GM19468 (cell line): ENCODE results near the gene SPAG8.
A peak's percentile ranks its signal among the peaks of the same experiment; 100 is the strongest.

Experiments
- ATAC-seq: cut with Tn5 transposase; IDR thresholded peaks from one replicate; pipeline ENCODE4 v1.9.1; 2021; ENCODE audit warnings: mild to moderate bottlenecking, moderate library complexity, moderate number of reproducible peaks; ENCODE audit not compliant: unreplicated experiment; ENCODE audit errors: extremely low read depth

The SPAG8 gene

DNA sequence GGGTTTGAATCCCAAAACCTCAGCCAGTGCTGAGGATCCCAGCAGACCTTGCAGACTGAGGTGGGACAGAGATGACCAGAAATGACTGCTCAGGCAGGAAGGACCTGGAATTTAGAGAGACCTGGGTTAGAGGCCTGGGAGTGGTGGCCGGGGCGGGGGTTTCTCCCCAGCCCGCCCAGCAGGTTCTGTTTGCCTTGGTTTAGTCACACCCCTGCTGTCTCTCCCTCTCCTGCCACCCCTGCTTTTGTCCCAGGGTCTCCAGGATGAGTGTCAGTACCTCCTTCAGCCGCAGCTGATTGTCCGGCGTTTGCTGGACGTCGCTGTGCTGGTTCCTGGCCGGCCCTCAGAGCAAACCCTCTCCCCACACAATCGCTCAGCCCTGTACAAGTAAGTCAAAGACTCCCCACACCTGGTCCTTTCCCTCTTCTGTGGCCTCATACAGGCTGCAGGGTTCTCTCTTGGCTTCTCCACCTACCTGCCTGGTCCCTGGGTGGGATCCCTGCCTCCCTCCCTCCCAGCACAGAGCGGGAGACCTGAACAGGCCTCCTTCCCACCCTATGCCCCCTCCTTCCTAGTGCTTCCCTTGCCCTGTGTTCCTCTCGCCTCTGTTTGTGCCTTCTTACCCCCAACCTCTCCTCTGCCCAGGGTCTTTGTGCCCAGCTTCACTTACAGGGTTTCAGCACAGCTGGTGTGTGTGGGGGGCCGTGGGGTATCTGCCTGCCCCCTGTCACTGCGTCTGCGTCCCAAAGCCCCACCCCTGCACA lies 29.0 kb upstream of the SPAG8 start:
- no peak for ATAC-seq

- no peak for ATAC-seq
Observed at GRCh38 chr9:35839926-35840325, 27.9 kb upstream of the SPAG8 start.

- ATAC-seq, result no peak
Observed at GRCh38 chr9:35836595-35836994, 24.5 kb upstream of the SPAG8 start.

DNA sequence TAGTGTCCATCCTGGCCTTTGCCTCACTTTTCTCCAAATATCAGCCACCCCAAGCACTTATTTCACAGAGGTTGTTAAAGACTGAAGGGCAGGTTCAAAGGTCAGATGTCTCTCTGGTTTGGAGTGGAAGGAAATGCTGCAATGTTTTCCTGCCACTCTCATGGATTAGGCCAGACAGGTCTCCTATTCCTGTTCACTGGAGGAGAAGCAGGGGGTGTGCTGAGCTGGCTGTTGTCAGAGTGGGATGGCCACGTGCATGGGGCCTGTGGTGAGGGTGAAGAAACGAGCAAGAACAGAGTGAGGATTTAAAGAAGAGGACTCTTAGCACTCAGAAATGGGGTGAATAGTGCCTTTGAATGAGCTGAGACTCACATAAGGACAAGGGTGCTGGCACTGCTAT lies 23.7 kb upstream of the SPAG8 start:
- no peak for ATAC-seq

GRCh38 chr9:35835216-35835632 lies 23.2 kb upstream of the SPAG8 start:
- no peak for ATAC-seq

DNA sequence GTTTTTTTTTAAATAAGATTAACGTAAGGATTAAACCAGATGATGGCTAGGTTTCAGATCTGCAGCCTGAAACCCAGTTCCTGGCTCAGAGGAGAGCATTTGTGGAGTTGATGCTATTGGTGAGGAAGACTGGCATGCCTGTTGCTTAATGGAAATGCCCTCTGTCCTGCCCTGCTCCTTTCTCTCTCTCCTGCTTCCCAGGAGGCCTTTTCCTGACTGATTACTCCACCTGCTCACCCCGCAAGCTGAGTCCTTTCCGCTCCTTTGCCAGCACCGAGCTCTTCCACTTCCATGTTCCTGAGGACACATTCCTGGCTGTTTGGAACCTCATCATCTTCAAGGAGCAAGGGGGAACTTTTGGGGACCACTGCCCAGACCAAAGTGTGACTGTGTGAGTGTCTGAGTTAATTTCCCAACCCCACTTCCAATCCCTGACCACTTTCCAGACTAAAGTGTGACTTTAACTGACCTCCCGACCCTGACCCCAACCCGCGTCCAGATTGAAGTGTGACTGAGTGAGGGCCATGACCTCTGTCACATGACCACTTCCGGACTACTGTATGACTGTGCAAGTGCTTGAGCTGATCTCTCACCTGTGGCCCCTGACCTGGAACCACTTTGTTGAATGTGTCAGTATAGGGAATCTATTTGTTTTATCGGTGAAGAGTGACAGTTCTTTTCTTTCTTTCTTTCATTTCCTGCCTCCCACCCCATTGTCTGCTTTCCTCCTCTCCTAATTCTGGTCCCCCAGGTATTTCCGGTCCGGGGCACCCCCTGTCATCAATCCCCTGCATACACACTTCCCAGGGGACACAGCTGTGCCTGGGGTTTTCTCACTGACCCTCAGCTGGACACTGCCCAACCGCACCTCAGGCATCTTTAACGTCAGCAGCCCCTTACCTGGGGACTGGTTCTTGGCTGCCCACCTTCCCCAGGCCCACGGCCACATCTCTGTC lies 22.5 kb upstream of the SPAG8 start:
- no peak for ATAC-seq

DNA sequence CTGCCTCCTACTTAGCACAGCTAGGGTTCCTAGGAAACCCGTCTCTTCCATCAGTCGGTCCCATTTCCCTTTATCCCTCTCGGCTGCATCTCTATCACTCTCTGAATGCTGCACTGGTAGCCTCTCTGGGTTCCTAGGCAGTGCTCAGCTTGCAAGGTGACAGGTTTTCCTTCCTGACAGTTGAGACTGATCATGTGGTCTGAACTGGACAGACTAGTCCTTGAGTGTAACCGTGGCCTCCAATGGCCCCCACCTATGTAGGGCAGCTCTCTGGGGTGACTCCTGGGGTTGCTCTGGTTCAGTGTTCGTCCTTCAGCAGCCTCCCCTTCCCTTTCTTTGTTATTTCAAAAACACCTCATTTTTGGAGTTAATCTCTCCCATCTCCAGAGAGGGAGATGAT lies 20.8 kb upstream of the SPAG8 start:
- ATAC-seq, result no peak

DNA sequence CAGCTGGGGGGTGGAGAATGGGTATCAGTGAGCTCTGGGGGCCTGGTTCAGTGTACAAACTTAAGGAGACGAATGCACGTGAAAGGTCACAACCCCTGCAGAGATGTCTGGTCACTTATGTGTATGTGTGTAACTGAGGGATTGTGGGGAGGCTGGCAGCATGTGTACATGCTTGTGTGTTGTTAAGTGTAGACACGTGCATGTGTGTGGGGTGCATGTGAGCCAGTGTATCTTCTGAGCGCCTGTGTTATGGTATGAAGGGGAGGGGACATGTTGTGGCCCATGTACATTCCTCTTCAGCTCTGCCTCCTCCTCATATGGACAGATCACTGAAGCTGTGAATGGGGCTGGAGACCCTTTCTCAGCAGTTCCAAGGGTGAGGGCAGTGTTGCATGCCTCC lies 19.0 kb upstream of the SPAG8 start:
- no peak for ATAC-seq

- ATAC-seq, result no peak
Observed at GRCh38 chr9:35829764-35830096, 17.7 kb upstream of the SPAG8 start.

- peak; percentile 13 for ATAC-seq
Observed at GRCh38 chr9:35829084-35829763, 17.2 kb upstream of the SPAG8 start, which contains the start of gene TMEM8B. TSS of gene TMEM8B (plus strand) at chr9:35829228. CDS start at chr9:35829448, 220 bp downstream.

DNA sequence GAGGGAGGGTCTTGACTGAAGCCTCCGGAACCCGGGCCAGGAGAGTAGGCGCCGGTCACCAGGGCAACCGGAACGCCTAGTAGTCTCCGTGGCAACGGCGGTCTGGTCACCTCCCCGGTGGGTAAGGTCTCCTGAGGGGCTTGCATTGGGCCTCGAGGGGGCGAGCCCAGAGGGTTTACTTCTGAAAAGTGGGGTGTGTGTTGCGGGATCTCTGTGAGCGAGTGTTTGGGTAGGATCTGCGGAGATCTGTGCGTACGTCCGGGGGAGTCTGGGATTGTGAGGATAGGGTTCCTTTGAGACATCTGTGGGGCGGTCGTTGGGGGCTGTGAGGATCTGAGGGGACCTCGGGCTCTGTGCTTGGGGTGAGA lies 16.6 kb upstream of the SPAG8 start, which contains the start of gene FAM221B:
TSS of gene FAM221B (minus strand) at position 17 of the 368 bp plus-strand sequence. CDS start 2,571 bp downstream, outside the sequence.
- ATAC-seq, result no peak

- no peak for ATAC-seq
Observed at GRCh38 chr9:35827486-35827885, 15.4 kb upstream of the SPAG8 start.

DNA sequence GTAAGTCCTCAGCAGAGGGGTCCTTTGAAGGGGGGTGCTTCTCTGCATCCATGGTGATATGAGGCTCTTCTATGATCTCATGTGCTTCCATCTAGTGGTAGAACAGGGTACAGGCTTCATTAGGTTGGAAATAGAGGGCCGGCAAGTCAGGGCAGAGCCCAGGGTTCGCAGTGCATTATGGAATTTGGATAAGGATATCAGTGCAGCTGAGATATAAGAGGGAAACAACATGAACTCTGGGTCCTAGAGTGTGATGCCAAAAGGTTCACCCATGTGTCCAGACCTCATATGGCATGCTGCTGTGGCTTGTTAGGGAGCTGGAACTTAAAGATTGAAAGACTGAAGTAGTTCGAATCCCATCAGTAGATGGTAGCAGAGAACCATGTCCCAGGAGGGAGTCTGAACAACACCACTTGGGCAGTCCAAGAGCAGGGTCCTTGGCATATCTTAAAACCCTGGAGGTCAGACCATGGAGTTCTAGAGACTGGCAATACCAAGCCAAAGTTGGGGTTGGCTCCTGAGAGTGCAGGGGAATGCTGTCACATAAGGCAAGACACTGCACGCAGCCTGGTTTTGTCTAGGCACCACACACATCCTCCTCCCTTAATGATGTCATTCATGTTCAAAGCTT lies 14.1 kb upstream of the SPAG8 start:
- ATAC-seq, result no peak

- no peak for ATAC-seq
Observed at GRCh38 chr9:35822926-35823325, 10.9 kb upstream of the SPAG8 start.

- ATAC-seq, result no peak
Observed at GRCh38 chr9:35820076-35820475, 8.0 kb upstream of the SPAG8 start.

DNA sequence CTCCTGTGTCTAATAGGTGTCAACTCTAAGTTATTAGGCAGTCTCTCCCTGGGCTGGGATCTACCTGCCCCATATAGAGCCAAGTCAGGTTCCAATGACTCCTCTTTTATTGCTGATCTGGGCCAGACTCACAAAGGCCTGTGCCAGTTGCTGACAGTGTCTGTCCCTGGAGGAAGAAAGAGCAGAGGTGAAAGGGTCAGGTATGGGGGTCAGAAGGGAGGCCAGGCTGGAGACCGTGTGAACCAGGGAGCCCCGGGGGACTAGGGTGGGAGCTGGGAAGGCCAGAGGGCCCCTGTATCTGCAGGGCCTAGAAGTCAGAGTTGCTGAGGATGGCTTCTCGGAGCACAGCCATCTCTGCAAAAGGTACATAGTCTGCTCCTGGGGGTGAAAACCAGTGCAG lies 6.3 kb upstream of the SPAG8 start:
- ATAC-seq, result no peak

GRCh38 chr9:35816708-35817107 lies 4.6 kb upstream of the SPAG8 start:
- no peak for ATAC-seq

DNA sequence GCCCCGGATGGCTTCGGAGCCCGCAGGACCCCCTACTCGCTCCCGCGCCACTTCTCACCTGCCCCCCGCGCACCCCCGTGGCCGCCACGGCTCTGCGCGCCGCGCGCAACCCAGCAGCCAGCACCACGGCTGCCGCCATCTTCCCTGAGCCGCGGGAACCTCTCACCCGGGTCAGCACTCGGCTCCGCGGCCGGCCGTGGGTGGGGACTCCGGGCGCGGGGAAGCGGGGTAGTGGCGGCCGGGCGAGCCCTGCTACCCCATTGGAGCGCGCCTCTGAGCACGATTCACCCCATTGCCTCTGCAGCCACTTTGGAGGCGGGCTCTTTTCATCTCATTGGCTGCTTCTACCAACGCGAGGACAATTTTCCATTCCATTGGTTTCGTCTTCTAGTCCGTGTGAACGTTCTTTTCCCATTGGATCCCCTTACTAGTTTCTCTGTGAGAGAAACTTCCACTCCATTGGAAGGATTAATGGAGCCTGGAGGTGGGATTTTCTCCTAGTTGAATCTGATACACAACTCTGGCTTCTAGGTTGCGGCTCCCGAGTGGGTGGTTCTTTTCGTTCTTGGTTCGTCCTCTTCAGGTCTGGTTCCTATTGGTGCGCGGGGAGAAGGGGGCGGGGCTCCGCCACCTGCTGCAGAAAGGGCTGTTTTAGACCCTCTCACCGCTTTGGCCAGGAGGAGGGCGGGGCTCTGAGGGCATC lies 2.9 kb upstream of the SPAG8 start, which contains the start of gene HINT2:
TSS of gene HINT2 (minus strand) at position 202 of the 703 bp plus-strand sequence. CDS start at position 139, 63 bp downstream.
- peak; percentile 50 for ATAC-seq

- ATAC-seq, result no peak
Observed at GRCh38 chr9:35814106-35814840, 2.2 kb upstream of the SPAG8 start.
